CD4-positive, CD25-positive, alpha-beta regulatory T cell (primary cell): ENCODE measurements around the gene CTCF. TPM values are rescaled to one million over a fixed set of nuclear protein-coding genes. Genes with fewer than 3 reads are reported as not detected.

Experiments used
- ATAC-seq, 2 donors: fragments of 150-1000 bp; cut with Tn5 transposase; one replicate each; pipeline ENCODE4 v1.10.0; 2021; ENCODE audit warnings: low read depth in 2 of 2, moderate number of reproducible peaks in 2 of 2, moderate library complexity in 1 of 2
- DNase-seq, 3 donors: peaks; one replicate each; pipeline versions ENCODE4 v3.0.0 to v3.0.0-alpha.2; 2012 to 2022; ENCODE audit warnings: mixed read lengths in 1 of 3
- H3K27ac ChIP-seq: one replicate; pipeline ENCODE4 v1.7.0; 2013; ENCODE audit warnings: mild to moderate bottlenecking, low read length; ENCODE audit not compliant: insufficient read depth, poor library complexity, severe bottlenecking
- H3K27me3 ChIP-seq: one replicate; pipeline ENCODE4 v1.7.0; 2013; ENCODE audit warnings: low read length; ENCODE audit not compliant: control insufficient read depth, insufficient read depth
- H3K36me3 ChIP-seq: one replicate; pipeline ENCODE4 v1.7.0; 2013; ENCODE audit warnings: mild to moderate bottlenecking, low read length, moderate library complexity; ENCODE audit not compliant: control insufficient read depth, insufficient read depth
- H3K4me1 ChIP-seq: 2 replicates; pipeline ENCODE4 v1.7.0; 2013; ENCODE audit warnings: mild to moderate bottlenecking, low read length; ENCODE audit not compliant: insufficient read depth, control insufficient read depth, poor library complexity, severe bottlenecking
- H3K4me3 ChIP-seq: one replicate; pipeline ENCODE4 v1.7.0; 2013; ENCODE audit warnings: low read depth, mild to moderate bottlenecking, low read length, moderate library complexity
- H3K9me3 ChIP-seq, 2 experiments: 1 replicate in 1 of 2; 2 replicates in 1 of 2; pipeline ENCODE4 v1.7.0; 2013; ENCODE audit warnings: low read length in 2 of 2, mild to moderate bottlenecking in 1 of 2, moderate library complexity in 1 of 2; ENCODE audit not compliant: control insufficient read depth in 2 of 2
- H3K27ac Mint-ChIP-seq, 3 donors: one replicate each; pipeline ENCODE4 v1.8.0; 2020 to 2022; ENCODE audit warnings: mild to moderate bottlenecking in 3 of 3, mixed read lengths in 3 of 3, moderate library complexity in 2 of 3
- H3K27me3 Mint-ChIP-seq: one replicate; pipeline ENCODE4 v1.8.0; 2022; ENCODE audit warnings: mild to moderate bottlenecking, mixed read lengths
- H3K36me3 Mint-ChIP-seq: one replicate; pipeline ENCODE4 v1.8.0; 2020; ENCODE audit warnings: mixed read lengths
- H3K4me1 Mint-ChIP-seq, 4 donors: one replicate each; pipeline ENCODE4 v1.8.0; 2020 to 2022; ENCODE audit warnings: mixed read lengths in 4 of 4, mild to moderate bottlenecking in 1 of 4
- H3K4me3 Mint-ChIP-seq, 4 donors: one replicate each; pipeline ENCODE4 v1.8.0; 2020 to 2022; ENCODE audit warnings: mild to moderate bottlenecking in 4 of 4, mixed read lengths in 4 of 4, moderate library complexity in 3 of 4
- H3K9me3 Mint-ChIP-seq, 7 donors: one replicate each; pipeline ENCODE4 v1.8.0; 2020 to 2022; ENCODE audit warnings: mixed read lengths in 7 of 7, mild to moderate bottlenecking in 3 of 7, moderate library complexity in 2 of 7
- polyA plus RNA-seq, 4 donors: library from polyadenylated mRNA; unstranded; fragments of 300-500 nt; fragmentation: Illumina TruSeq; gene quantifications; one replicate each; pipeline ENCODE4 v1.2.3, GENCODE V29; 2021
- total RNA-seq: library from RNA; stranded (reverse); gene quantifications from one replicate; pipeline ENCODE4 v1.2.3, GENCODE V29; 2022

CTCF gene
- total and polyA plus RNA-seq, 5 donors from 2014 or later, result 44.5 to 80.2 (median 53.0) TPM

- no peak for DNase-seq
- Histone ChIP-seq H3K4me1 (peaks cover 23% of the 10 kb centered on the region), H3K27ac (peak overlapping the region; percentile 83), H3K36me3 (peaks cover 29% of the 10 kb centered on the region), H3K9me3 (no peaks in the 10 kb centered on the region), H3K4me3 (peak overlapping the region; percentile 61), H3K27me3 (no peaks in the 10 kb centered on the region)
- H3K36me3 Mint-ChIP-seq, result peaks cover 8% of the 10 kb centered on the region
- peak overlapping the region; percentile 85 to 92 (median 88) for H3K4me3 Mint-ChIP-seq
- H3K27ac Mint-ChIP-seq, result peak overlapping the region; percentile 71 to 87 (median 79)
- no peaks in the 10 kb centered on the region for H3K27me3 Mint-ChIP-seq
- no peaks in the 10 kb centered on the region for H3K9me3 Mint-ChIP-seq
- peaks cover 0 to 30% (median 5%) of the 10 kb centered on the region in 4 donors for H3K4me1 Mint-ChIP-seq
- peak; percentile 8 to 14 for ATAC-seq
Observed at GRCh38 chr16:67645397-67646121, 83.2 kb downstream of the CTCF start.

GRCh38 chr16:67647111-67647651, 84.9 kb downstream of the CTCF start:
- Mint-ChIP-seq H3K4me1 (peaks cover 0 to 41% (median 9%) of the 10 kb centered on the region in 4 donors), H3K36me3 (peaks cover 21% of the 10 kb centered on the region), H3K4me3 (peak overlapping the region in 1 of 4 donors; percentile 46), H3K27ac (no peak overlapping the region), H3K27me3 (no peaks in the 10 kb centered on the region), H3K9me3 (no peaks in the 10 kb centered on the region)
- peaks cover 23% of the 10 kb centered on the region for H3K4me1 ChIP-seq
- no peaks in the 10 kb centered on the region for H3K9me3 ChIP-seq
- DNase-seq, result no peak
- H3K36me3 ChIP-seq, result peaks cover 44% of the 10 kb centered on the region
- H3K4me3 ChIP-seq, result no peak overlapping the region
- H3K27me3 ChIP-seq, result no peaks in the 10 kb centered on the region
- ATAC-seq, result no peak
- no peak overlapping the region for H3K27ac ChIP-seq

- Mint-ChIP-seq H3K27ac (no peak overlapping the region), H3K27me3 (no peaks in the 10 kb centered on the region), H3K9me3 (no peaks in the 10 kb centered on the region), H3K4me3 (no peak overlapping the region), H3K4me1 (peaks cover 0 to 42% (median 9%) of the 10 kb centered on the region in 4 donors), H3K36me3 (peaks cover 23% of the 10 kb centered on the region)
- no peaks in the 10 kb centered on the region for H3K27me3 ChIP-seq
- H3K36me3 ChIP-seq, result peaks cover 47% of the 10 kb centered on the region
- no peak overlapping the region for H3K4me3 ChIP-seq
- ATAC-seq (no peak), DNase-seq (no peak)
- peaks cover 23% of the 10 kb centered on the region for H3K4me1 ChIP-seq
- H3K27ac ChIP-seq, result no peak overlapping the region
- no peaks in the 10 kb centered on the region for H3K9me3 ChIP-seq
Observed at GRCh38 chr16:67647681-67648080, 85.4 kb downstream of the CTCF start.

- H3K27me3 ChIP-seq, result no peaks in the 10 kb centered on the region
- no peak overlapping the region for H3K27ac ChIP-seq
- H3K36me3 ChIP-seq, result peaks cover 47% of the 10 kb centered on the region
- DNase-seq (no peak), ATAC-seq (no peak)
- no peak overlapping the region for H3K4me3 ChIP-seq
- H3K4me1 ChIP-seq, result peaks cover 23% of the 10 kb centered on the region
- H3K9me3 ChIP-seq, result no peaks in the 10 kb centered on the region
- Mint-ChIP-seq H3K4me3 (no peak overlapping the region), H3K27me3 (no peaks in the 10 kb centered on the region), H3K4me1 (peaks cover 0 to 42% (median 9%) of the 10 kb centered on the region in 4 donors), H3K36me3 (peaks cover 23% of the 10 kb centered on the region), H3K27ac (no peak overlapping the region), H3K9me3 (no peaks in the 10 kb centered on the region)
Observed at GRCh38 chr16:67648088-67648763, 85.9 kb downstream of the CTCF start.

- peak overlapping the region in 1 of 4 donors; percentile 15 for H3K4me3 Mint-ChIP-seq
- H3K4me1 ChIP-seq, result peaks cover 23% of the 10 kb centered on the region
- H3K27ac ChIP-seq, result no peak overlapping the region
- no peak overlapping the region for H3K27ac Mint-ChIP-seq
- H3K9me3 Mint-ChIP-seq, result no peaks in the 10 kb centered on the region
- H3K27me3 Mint-ChIP-seq, result no peaks in the 10 kb centered on the region
- H3K4me3 ChIP-seq, result no peak overlapping the region
- no peaks in the 10 kb centered on the region for H3K9me3 ChIP-seq
- H3K27me3 ChIP-seq, result no peaks in the 10 kb centered on the region
- DNase-seq, result no peak
- H3K36me3 ChIP-seq, result peaks cover 47% of the 10 kb centered on the region
- no peak for ATAC-seq
- H3K4me1 Mint-ChIP-seq, result peaks cover 0 to 40% (median 9%) of the 10 kb centered on the region in 4 donors
- H3K36me3 Mint-ChIP-seq, result peaks cover 23% of the 10 kb centered on the region
Observed at GRCh38 chr16:67648764-67649407, 86.6 kb downstream of the CTCF start.

- Histone ChIP-seq H3K27ac (no peak overlapping the region), H3K9me3 (no peaks in the 10 kb centered on the region), H3K4me1 (peaks cover 23% of the 10 kb centered on the region), H3K36me3 (peaks cover 51% of the 10 kb centered on the region), H3K27me3 (no peaks in the 10 kb centered on the region), H3K4me3 (no peak overlapping the region)
- H3K27ac Mint-ChIP-seq, result no peak overlapping the region
- H3K4me3 Mint-ChIP-seq, result peak overlapping the region in 1 of 4 donors; percentile 15
- peaks cover 23% of the 10 kb centered on the region for H3K36me3 Mint-ChIP-seq
- no peak for ATAC-seq
- DNase-seq, result no peak
- H3K4me1 Mint-ChIP-seq, result peaks cover 0 to 35% (median 9%) of the 10 kb centered on the region in 4 donors
- H3K27me3 Mint-ChIP-seq, result no peaks in the 10 kb centered on the region
- no peaks in the 10 kb centered on the region for H3K9me3 Mint-ChIP-seq
Observed at GRCh38 chr16:67649494-67649931, 87.2 kb downstream of the CTCF start.

- no peaks in the 10 kb centered on the region for H3K27me3 Mint-ChIP-seq
Observed at GRCh38 chr16:67650023-67650422, 87.7 kb downstream of the CTCF start.

More at GRCh38 chr16:67650023-67650422, 87.7 kb downstream of the CTCF start:
- Mint-ChIP-seq H3K36me3 (peaks cover 23% of the 10 kb centered on the region), H3K27ac (peak overlapping the region in 2 of 3 donors; percentile 9 to 92), H3K4me1 (peaks cover 0 to 33% (median 9%) of the 10 kb centered on the region in 4 donors), H3K9me3 (no peaks in the 10 kb centered on the region), H3K4me3 (peak overlapping the region in 1 of 4 donors; percentile 70)
- Histone ChIP-seq H3K4me3 (no peak overlapping the region), H3K4me1 (peaks cover 22% of the 10 kb centered on the region), H3K9me3 (no peaks in the 10 kb centered on the region), H3K27ac (no peak overlapping the region), H3K36me3 (peaks cover 56% of the 10 kb centered on the region), H3K27me3 (no peaks in the 10 kb centered on the region)
- ATAC-seq (no peak), DNase-seq (no peak)
